HCT116 (cell line): ENCODE data around the gene CLIP4. TPM values are rescaled to one million over a fixed set of nuclear protein-coding genes. Genes with fewer than 3 reads are reported as not detected.
A peak's percentile ranks its signal among the peaks of the same experiment; 100 is the strongest.

Experiments
- ATAC-seq: fragments of 200-7000 bp; cut with Tn5 transposase; 2 replicates; pipeline ENCODE4 v1.9.1; 2020; ENCODE audit warnings: mild to moderate bottlenecking, moderate library complexity
- BruUV-seq: library from RNA; stranded (reverse); fragments of 400-500 nt; replicated peaks from 2 replicates; lab custom pipeline; 2021; lab: Mats Ljungman, UMichigan
- CTCF ChIA-PET: fragments of 300-600 bp; sonication (Branson Sonifier 250); formaldehyde crosslinking; loops from one replicate; lab custom pipeline; 2021; ENCODE audit warnings: antibody characterized with exemption; lab: Charles Lee
- POLR2A ChIA-PET: fragments of 300-600, 350-600 bp; sonication (Branson Sonifier 250); formaldehyde crosslinking; loops from one replicate; lab custom pipeline; 2021; ENCODE audit warnings: antibody characterized with exemption; lab: Charles Lee
- RAD21 ChIA-PET, 2 experiments: fragments of 300-600 bp; sonication (Branson Sonifier 250); formaldehyde crosslinking; loops; one replicate each; lab custom pipeline; 2023; ENCODE audit warnings: low total read pairs in 2 of 2; ENCODE audit not compliant: uncharacterized antibody in 2 of 2, unreplicated experiment in 2 of 2, low non-redundant PET in 1 of 2; lab: Charles Lee
- DNase-seq: peaks from one replicate; pipeline ENCODE4 v3.0.0-alpha.2; 2010; ENCODE audit warnings: low read depth, low spot score
- H2AFZ ChIP-seq: fragments of 200-600 bp; shearing (Covaris generic), sonication (generic); 2 replicates; pipeline ENCODE4 v1.6.1; 2017; ENCODE audit warnings: low read depth, mixed run types, mixed read lengths, antibody characterized with exemption, low read length; ENCODE audit not compliant: poor library complexity, severe bottlenecking
- H3K27ac ChIP-seq: 2 replicates; pipeline ENCODE4 v1.5.1; 2012; ENCODE audit warnings: low read depth, low read length
- H3K27me3 ChIP-seq: fragments of 200-600 bp; sonication (generic); 2 replicates; pipeline ENCODE4 v1.6.1; 2016; ENCODE audit warnings: mixed run types, low read length, mixed read lengths; ENCODE audit not compliant: insufficient read depth
- H3K36me3 ChIP-seq, 2 experiments: fragments of 200-500 bp in 1 of 2; fragments of 200-600 bp in 1 of 2; sonication (Bioruptor generic) in 1 of 2; sonication (generic) in 1 of 2; 2 replicates each; pipeline versions ENCODE4 v1.5.1 to v1.6.1; 2014 to 2016; ENCODE audit warnings: low read length in 2 of 2, inconsistent platforms in 1 of 2, mixed read lengths in 1 of 2, mixed run types in 1 of 2; ENCODE audit not compliant: insufficient read depth in 2 of 2, control insufficient read depth in 1 of 2
- H3K4me1 ChIP-seq, 2 experiments: fragments of 200-600 bp in 1 of 2; sonication (generic) in 1 of 2; 2 replicates each; pipeline versions ENCODE4 v1.5.1 to v1.6.1; 2012 to 2017; ENCODE audit warnings: low read length in 2 of 2, inconsistent platforms in 1 of 2, mild to moderate bottlenecking in 1 of 2, mixed read lengths in 1 of 2, mixed run types in 1 of 2, moderate library complexity in 1 of 2; ENCODE audit not compliant: insufficient read depth in 2 of 2, control insufficient read depth in 1 of 2
- H3K4me2 ChIP-seq: fragments of 200-600 bp; sonication (generic); 2 replicates; pipeline ENCODE4 v1.6.1; 2017; ENCODE audit warnings: mixed run types, low read length, mixed read lengths
- H3K4me3 ChIP-seq, 2 experiments: fragments of 200-600 bp in 1 of 2; sonication (generic) in 1 of 2; replicated peaks in 1 of 2; 2 replicates each; pipeline ENCODE4 v1.5.1; 2011 to 2016; ENCODE audit warnings: low read length in 2 of 2, control low read depth in 1 of 2, low read depth in 1 of 2, mild to moderate bottlenecking in 1 of 2, mixed read lengths in 1 of 2, mixed run types in 1 of 2
- H3K79me2 ChIP-seq: fragments of 200-600 bp; sonication (generic); 2 replicates; pipeline ENCODE4 v1.6.1; 2017; ENCODE audit warnings: mild to moderate bottlenecking, mixed run types, low read length, moderate library complexity, mixed read lengths; ENCODE audit not compliant: insufficient read depth
- H3K9ac ChIP-seq: fragments of 200-600 bp; sonication (generic); 2 replicates; pipeline ENCODE4 v1.6.1; 2016; ENCODE audit warnings: low read length, mixed read lengths
- H3K9me2 ChIP-seq: fragments of 200-600 bp; sonication (generic), shearing (Covaris generic); 2 replicates; pipeline ENCODE4 v1.6.1; 2017; ENCODE audit warnings: mixed run types, mild to moderate bottlenecking, moderate library complexity; ENCODE audit not compliant: insufficient read depth
- H3K9me3 ChIP-seq, 2 experiments: fragments of 200-500 bp in 1 of 2; fragments of 200-600 bp in 1 of 2; sonication (Bioruptor generic) in 1 of 2; sonication (generic) in 1 of 2; 2 replicates each; pipeline ENCODE4 v1.6.1; 2014 to 2017; ENCODE audit warnings: low read length in 2 of 2, mixed read lengths in 2 of 2, inconsistent platforms in 1 of 2, low read depth in 1 of 2, mild to moderate bottlenecking in 1 of 2, mixed run types in 1 of 2, moderate library complexity in 1 of 2; ENCODE audit not compliant: control insufficient read depth in 1 of 2, insufficient read depth in 1 of 2
- H4K20me1 ChIP-seq: fragments of 200-600 bp; sonication (generic), shearing (Covaris generic); 2 replicates; pipeline ENCODE4 v1.6.1; 2017; ENCODE audit warnings: mixed run types, mild to moderate bottlenecking, moderate library complexity; ENCODE audit not compliant: insufficient read depth
- ATF3 ChIP-seq: IDR thresholded peaks from 2 replicates; pipeline ENCODE4 v1.6.1; 2012
- CEBPB ChIP-seq: IDR thresholded peaks from 2 replicates; pipeline ENCODE4 v1.6.1; 2012; ENCODE audit warnings: low read depth
- CTCF ChIP-seq, 3 experiments: fragments of 200-600 bp in 1 of 3; sonication (generic) in 1 of 3; IDR thresholded peaks in 2 of 3; conservative IDR thresholded peaks in 1 of 3; 2 replicates each; pipeline ENCODE4 v1.5.1; 2012 to 2017; ENCODE audit warnings: low read depth in 2 of 3, low read length in 2 of 3, antibody characterized with exemption in 1 of 3, borderline replicate concordance in 1 of 3, control low read depth in 1 of 3, mild to moderate bottlenecking in 1 of 3, mixed read lengths in 1 of 3, mixed run types in 1 of 3, moderate library complexity in 1 of 3; ENCODE audit not compliant: insufficient read depth in 1 of 3
- EGR1 ChIP-seq: IDR thresholded peaks from 2 replicates; pipeline ENCODE4 v1.6.1; 2012; ENCODE audit warnings: low read depth
- FOSL1 ChIP-seq: IDR thresholded peaks from 2 replicates; pipeline ENCODE4 v1.6.1; 2012; ENCODE audit warnings: low read depth
- POLR2A ChIP-seq: IDR thresholded peaks from 2 replicates; pipeline ENCODE4 v1.7.0; 2011; ENCODE audit warnings: borderline replicate concordance; ENCODE audit not compliant: insufficient read depth, insufficient read length; ENCODE audit errors: extremely low read depth
- POLR2AphosphoS5 ChIP-seq: IDR thresholded peaks from 2 replicates; pipeline ENCODE4 v1.6.1; 2011; ENCODE audit warnings: mild to moderate bottlenecking, low read depth, low read length, moderate library complexity
- RAD21 ChIP-seq: IDR thresholded peaks from 2 replicates; pipeline ENCODE4 v1.6.1; 2012; ENCODE audit warnings: low read depth, mild to moderate bottlenecking
- SP1 ChIP-seq: IDR thresholded peaks from 2 replicates; pipeline ENCODE4 v1.6.1; 2012; ENCODE audit warnings: low read depth
- TCF7L2 ChIP-seq: IDR thresholded peaks from 2 replicates; pipeline ENCODE4 v1.7.0; 2011; ENCODE audit warnings: borderline replicate concordance, inconsistent platforms; ENCODE audit not compliant: insufficient read depth, insufficient read length; ENCODE audit errors: extremely low read depth
- ZBTB33 ChIP-seq: IDR thresholded peaks from 2 replicates; pipeline ENCODE4 v1.6.1; 2011; ENCODE audit warnings: mild to moderate bottlenecking, low read length, moderate library complexity; ENCODE audit not compliant: insufficient replicate concordance; ENCODE audit errors: extremely low read depth
- ZFX ChIP-seq: fragments of 450-650 bp; IDR thresholded peaks from 2 replicates; pipeline ENCODE4 v1.6.1; 2017
- intact Hi-C: fragments of 100-400 bp; cut with micrococcal nuclease; formaldehyde crosslinking; loops from 2 replicates; pipeline ENCODE4 v1.10.0; 2022
- total RNA-seq: library from RNA; stranded (reverse); gene quantifications from one replicate; pipeline ENCODE4 v1.2.1, GENCODE V29; 2021; ENCODE audit not compliant: unreplicated experiment

Gene CLIP4
- total RNA-seq, 1 experiment from 2014 or later: 27.8 TPM

- CTCF ChIA-PET: no interaction called here
- no peak overlapping the region for H3K9ac ChIP-seq
- H3K4me1 ChIP-seq: no peaks in the 10 kb centered on the region
- no peak overlapping the region for H3K27ac ChIP-seq
- H2AFZ ChIP-seq: no peak overlapping the region
- H3K27me3 ChIP-seq: no peaks in the 10 kb centered on the region
- BruUV-seq: no TSS peak
- POLR2A ChIA-PET: no interaction called here
- no peak for TF ChIP-seq SP1
- no peak for TF ChIP-seq CTCF (IDR thresholded peaks at IDR 0.05 in 2 of 3, conservative IDR thresholded peaks at IDR 0.05 in 1 of 3; ENCODE audit: borderline replicate concordance in 1 of 3, insufficient read depth in 1 of 3, low read depth in 2 of 3, low read length in 2 of 3)
- no peak for TF ChIP-seq POLR2A
- no peak for TF ChIP-seq ATF3
- TF ChIP-seq ZFX: no peak
- no peak for TF ChIP-seq RAD21
- no peak overlapping the region for H3K4me2 ChIP-seq
- H4K20me1 ChIP-seq: no peaks in the 10 kb centered on the region
- RAD21 ChIA-PET: no interaction called here
- no peak overlapping the region for H3K4me3 ChIP-seq
- ATAC-seq (no peak), DNase-seq (no peak)
- H3K9me3 ChIP-seq: peaks cover 0 to 8% of the 10 kb centered on the region in 2 experiments; a peak in 3 of 4 replicates
- no peaks in the 10 kb centered on the region for H3K9me2 ChIP-seq
- intact Hi-C loops: no loop called here
- H3K79me2 ChIP-seq: no peaks in the 10 kb centered on the region
- H3K36me3 ChIP-seq: no peaks in the 10 kb centered on the region
Observed at GRCh38 chr2:29079887-29080286, 35.3 kb upstream of the CLIP4 start.

GRCh38 chr2:29080886-29081743 is 34.1 kb upstream of the CLIP4 start:
- no peak overlapping the region for H2AFZ ChIP-seq
- no peaks in the 10 kb centered on the region for H3K4me1 ChIP-seq
- H3K9me2 ChIP-seq: no peaks in the 10 kb centered on the region
- H3K79me2 ChIP-seq: no peaks in the 10 kb centered on the region
- no peak for TF ChIP-seq SP1
- TF ChIP-seq CEBPB: no peak
- TF ChIP-seq TCF7L2: no peak
- no peak for TF ChIP-seq ZBTB33
- no peak for TF ChIP-seq FOSL1
- TF ChIP-seq RAD21: no peak
- TF ChIP-seq POLR2AphosphoS5: no peak
- no peak for TF ChIP-seq EGR1
- no peak overlapping the region for H3K27ac ChIP-seq
- DNase-seq: no peak
- no peaks in the 10 kb centered on the region for H3K27me3 ChIP-seq
- no peaks in the 10 kb centered on the region for H3K36me3 ChIP-seq
- ChIA-PET RAD21 (no interaction called here), POLR2A (no interaction called here), CTCF (no interaction called here)
- no TSS peak for BruUV-seq
- intact Hi-C loops: no loop called here
- no peak overlapping the region for H3K4me2 ChIP-seq
- H4K20me1 ChIP-seq: no peaks in the 10 kb centered on the region
- no peak overlapping the region for H3K4me3 ChIP-seq
- peak; percentile 20; the same call in 1 of the 2 replicates for ATAC-seq
- peaks cover 0 to 8% of the 10 kb centered on the region in 2 experiments; a peak in 3 of 4 replicates for H3K9me3 ChIP-seq
- H3K9ac ChIP-seq: no peak overlapping the region
